H4 (cell line): ENCODE data around the gene DOCK2. TPM values are rescaled to one million over a fixed set of nuclear protein-coding genes. Genes with fewer than 3 reads are reported as not detected.

Experiments
- DNase-seq: peaks from one replicate; pipeline ENCODE4 v3.0.0-alpha.2; 2015; ENCODE audit warnings: low spot score
- total RNA-seq: library from RNA; depleted of rRNA; stranded (reverse); fragments of >200 nt; shearing (Covaris generic); gene quantifications from 2 replicates; pipeline ENCODE4 v1.2.3, GENCODE V29; 2014

DOCK2 gene
- total RNA-seq, 1 experiment from 2014 or later: 1.4 TPM

- no peak for DNase-seq
Measured at GRCh38 chr5:169904508-169904907, 267.4 kb downstream of the DOCK2 start.

GRCh38 chr5:169905017-169905416, 267.9 kb downstream of the DOCK2 start:
- no peak for DNase-seq

DNA sequence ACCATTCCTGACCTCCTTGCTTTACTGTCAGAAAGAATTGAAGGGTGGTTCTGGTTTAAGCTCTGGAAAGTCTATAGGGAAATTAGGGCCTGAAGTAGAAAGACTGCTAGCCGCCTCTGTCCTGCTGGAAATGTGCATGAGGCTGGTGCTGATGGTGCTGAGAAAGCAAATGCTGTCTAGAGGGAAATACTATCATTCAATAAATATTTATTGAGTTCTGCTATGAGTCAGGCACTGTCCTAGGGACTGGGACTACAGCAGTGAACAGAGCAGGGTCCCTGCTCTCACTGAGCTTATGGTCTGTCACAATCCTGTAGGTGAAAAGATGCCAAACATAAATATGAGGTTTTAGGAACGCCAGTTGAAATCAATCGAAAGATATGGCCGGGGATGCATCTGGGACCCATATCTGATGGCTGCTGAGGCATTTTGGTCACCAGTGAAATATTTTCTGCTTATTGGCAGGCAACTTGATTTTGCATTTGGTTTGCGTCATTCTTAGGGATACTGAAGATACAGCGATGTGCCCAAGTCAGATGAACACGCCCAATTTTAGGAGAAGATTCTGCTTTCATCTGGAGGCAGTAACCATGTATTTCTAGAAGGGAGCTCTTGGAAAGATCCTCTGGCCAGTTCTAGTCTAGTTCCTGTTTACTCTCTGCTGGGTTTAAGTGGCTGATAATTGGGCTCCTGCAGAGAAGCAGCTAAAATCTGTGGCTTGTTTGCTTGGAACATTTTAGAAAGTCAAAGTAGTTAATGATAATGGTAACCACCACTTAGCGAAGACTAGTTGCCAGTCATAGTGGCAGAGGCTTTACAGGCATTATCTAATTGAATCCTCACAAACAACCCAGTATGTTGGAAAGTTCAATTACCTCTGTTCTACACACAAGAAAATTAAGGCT, 269.9 kb downstream of the DOCK2 start:
- no peak for DNase-seq

DNA sequence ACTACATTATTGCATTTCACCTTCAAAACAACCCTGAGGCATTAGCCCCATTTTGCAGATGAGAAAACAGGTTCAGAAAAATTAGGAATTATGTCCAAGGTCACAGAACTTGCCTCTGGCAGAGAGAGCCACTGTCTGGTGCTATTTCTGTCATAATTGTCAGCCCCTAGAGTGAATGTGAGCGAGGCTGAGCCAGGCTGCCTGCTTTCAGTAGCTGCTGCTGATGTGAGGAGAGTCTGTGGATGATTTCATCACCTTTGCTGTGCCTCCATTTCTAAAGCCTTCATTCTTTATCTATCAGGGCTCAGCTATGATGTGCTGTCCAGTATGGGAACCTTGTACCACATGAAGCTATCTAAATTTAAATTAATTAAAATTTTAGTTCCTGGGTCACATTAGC, 271.8 kb downstream of the DOCK2 start:
- DNase-seq: no peak

GRCh38 chr5:169909945-169910344, 272.9 kb downstream of the DOCK2 start:
- no peak for DNase-seq

DNA sequence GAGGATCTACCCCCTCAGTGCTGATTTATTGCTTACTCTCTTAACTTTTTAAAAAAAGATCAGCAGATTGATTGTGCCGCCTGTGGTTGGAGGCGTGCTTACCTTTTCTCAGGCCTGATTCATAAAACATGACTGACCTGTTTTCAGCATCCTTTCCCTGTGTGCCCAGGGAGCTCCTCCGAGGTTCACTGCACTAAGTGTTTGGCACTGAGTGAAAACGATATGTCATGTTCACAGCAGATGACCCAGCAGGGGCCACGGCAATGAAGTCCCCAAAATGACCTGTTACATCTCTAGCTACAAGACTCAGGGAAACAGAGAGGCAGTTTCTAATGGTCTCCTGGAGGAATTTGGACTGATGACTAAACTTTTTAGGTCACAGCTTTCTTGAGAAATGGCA, 273.3 kb downstream of the DOCK2 start:
- DNase-seq: no peak

GRCh38 chr5:169911448-169912212, 274.6 kb downstream of the DOCK2 start:
- DNase-seq: no peak

DNA sequence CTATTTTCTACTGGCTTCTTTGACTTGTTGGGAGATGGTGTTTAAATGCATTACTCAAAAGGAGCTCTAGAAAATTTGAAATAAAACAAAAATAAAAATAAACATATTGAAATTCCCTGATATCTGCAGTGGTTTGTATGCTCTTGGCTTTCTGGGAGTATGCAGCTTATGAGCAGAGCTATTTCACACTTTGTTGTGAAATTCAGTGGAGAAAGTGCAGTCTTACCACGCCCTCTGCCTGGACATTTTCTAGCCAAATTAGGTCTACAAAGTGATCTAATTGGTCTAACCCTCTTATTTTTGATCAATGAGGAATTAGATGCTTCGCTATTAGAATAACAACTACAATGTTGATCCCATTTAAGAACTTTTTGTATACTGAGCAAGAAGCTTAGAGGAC, 276.4 kb downstream of the DOCK2 start:
- DNase-seq: no peak

GRCh38 chr5:169914766-169915165, 277.7 kb downstream of the DOCK2 start:
- no peak for DNase-seq

- no peak for DNase-seq
Measured at GRCh38 chr5:169917500-169917899, 280.4 kb downstream of the DOCK2 start.

- DNase-seq: no peak
Measured at GRCh38 chr5:169918228-169918627, 281.2 kb downstream of the DOCK2 start.

DNA sequence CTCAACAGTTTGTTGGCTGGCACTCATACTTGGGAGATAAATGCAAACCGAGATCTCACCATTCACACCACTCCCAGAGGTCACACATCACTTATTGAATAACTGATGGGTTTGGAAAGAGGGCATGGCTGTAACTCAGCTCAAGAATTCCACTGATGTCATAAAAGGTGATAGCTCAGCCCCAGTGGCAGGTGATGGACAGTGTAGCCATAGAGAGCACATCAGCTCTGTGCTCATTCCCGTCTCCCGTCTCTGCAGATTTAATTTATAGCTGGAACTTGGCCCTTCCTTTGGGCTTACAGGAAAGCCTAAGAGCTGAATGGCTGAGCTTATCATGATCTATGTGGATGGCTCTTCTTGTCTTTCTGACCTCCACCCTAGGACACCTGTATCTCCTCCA, 283.4 kb downstream of the DOCK2 start:
- no peak for DNase-seq

DNA sequence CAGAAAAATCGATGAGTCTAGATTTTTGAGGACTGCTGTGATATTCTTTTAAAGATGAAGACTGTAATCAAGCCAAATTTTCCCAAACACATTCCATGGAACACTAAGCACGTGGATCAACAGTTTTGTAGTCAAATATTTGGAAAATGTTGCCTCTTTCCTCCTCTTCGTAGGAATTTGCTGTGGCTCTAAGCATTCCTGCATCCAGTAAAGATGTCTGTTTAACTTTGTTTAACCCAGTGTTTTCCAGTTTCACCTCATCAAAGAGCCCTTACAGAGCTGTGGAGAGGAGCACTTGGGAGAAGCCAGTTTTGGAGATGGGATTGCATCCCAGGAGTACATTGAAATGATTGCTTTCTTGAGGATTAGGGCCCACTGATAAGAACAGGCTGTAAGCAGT, 284.3 kb downstream of the DOCK2 start:
- no peak for DNase-seq

DNA sequence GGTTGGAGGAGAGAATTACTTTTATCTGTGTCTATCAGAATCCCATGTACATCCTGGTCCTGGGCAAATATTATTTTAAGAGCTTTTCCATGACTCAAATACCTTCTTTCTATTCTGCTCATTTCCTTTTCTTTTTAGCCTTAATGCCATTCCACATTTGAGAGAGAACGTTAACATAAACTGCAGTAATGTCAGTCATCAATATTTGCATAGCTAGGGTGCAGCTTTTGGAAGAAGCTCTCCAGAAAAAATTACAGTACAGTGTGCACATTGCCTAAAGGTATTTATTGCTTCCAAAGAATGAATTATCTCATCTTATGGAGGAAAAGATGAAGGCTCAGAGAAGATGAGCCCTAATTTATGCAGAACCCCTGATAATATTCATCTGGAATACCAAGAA, 284.9 kb downstream of the DOCK2 start:
- no peak for DNase-seq

- no peak for DNase-seq
Measured at GRCh38 chr5:169922474-169922873, 285.4 kb downstream of the DOCK2 start.

GRCh38 chr5:169923988-169924387, 286.9 kb downstream of the DOCK2 start:
- DNase-seq: no peak

DNA sequence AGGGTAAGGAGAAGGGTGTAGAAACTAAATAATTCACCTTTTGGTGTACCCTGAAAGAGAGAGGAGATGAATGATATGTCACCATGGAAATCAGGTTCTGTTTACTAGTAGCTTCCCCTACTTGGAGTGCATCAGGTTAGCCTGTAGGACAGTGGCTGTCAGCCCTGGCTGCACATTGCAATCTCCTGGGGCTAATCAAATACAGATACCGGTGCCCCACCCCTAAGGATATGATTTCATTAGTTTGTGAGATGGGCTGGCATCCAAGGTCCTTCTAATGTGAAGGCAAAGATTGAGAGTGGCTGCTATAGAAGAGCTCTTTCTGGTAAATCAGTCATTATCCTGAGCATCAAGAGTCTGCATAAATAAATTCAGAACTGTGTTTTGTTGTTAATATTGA, 296.1 kb downstream of the DOCK2 start:
- no peak for DNase-seq

GRCh38 chr5:169933616-169934015, 296.5 kb downstream of the DOCK2 start:
- no peak for DNase-seq

DNA sequence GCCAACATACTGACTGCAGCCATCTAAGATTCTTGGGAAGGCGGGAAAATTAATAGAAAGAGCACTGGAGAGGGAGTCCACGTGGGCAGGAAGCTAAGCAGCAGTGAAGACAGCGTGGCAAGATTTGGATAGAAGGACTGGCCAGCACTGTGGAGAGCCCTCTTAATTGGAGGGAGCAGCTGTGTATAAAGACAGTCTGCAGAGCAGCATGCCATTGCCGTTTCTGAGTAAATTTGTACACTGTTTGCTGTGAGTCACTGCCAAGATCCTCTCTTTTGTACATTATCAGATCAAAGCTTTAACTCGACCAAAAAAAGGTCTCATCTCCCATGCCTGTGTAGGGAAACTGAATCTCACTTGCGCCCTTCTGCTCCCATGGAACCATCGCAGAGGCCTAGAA, 297.9 kb downstream of the DOCK2 start:
- no peak for DNase-seq

- DNase-seq: no peak
Measured at GRCh38 chr5:169935762-169936161, 298.7 kb downstream of the DOCK2 start.

DNA sequence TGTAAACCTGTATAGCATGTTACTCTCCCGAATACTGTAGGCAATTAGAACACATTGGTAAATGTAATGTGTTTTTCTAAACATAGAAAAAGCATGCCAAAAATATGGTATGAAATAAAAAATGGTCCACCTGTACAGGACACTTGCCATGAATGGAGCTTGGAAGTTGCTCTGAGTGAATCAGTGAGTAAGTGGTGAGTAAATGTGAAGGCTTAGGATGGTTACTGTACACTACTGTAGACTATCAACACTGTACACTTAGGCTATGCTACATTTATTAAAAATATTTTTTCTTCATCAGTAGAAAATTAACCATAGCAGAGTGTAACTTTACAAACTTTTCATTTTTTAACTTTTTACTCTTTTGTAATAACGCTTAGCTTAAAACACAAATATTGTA, 301.4 kb downstream of the DOCK2 start:
- DNase-seq: no peak

GRCh38 chr5:169939731-169940130, 302.7 kb downstream of the DOCK2 start:
- DNase-seq: no peak

DNA sequence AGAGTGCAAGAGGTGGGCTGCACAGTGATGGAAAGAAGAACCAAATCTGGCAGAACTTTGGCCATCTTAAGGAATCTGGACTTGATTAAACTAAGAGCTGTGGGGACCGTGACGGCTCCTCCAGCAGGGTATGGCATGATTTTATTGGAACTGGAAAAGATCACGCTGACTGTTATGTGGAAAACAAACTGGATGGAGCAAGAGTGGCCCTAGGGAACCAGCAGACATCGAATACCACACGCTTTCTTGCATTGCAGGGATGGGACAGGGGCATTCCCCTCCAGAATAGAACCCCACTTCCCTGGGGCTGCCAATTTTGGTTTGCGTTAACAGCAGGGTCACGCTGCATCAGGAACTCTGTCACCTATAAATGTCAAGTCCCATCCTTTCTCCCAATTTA, 304.5 kb downstream of the DOCK2 start:
- DNase-seq: no peak
